Loucy (cell line): ENCODE data around the gene SLAIN2.

Experiments
- H2AFZ ChIP-seq: fragments of 200-600 bp; sonication (generic); 2 replicates; pipeline ENCODE4 v1.6.0; 2016; ENCODE audit warnings: antibody characterized with exemption, mild to moderate bottlenecking, low read length, moderate library complexity
- H3F3A ChIP-seq: fragments of 200-600 bp; 2 replicates; pipeline ENCODE4 v1.6.0; 2016; ENCODE audit warnings: antibody characterized with exemption, low read depth, mild to moderate bottlenecking
- H3K27me3 ChIP-seq: fragments of 200-600 bp; sonication (generic); 2 replicates; pipeline ENCODE4 v1.6.1; 2014; ENCODE audit warnings: low read length, mild to moderate bottlenecking; ENCODE audit not compliant: insufficient read depth, poor library complexity, severe bottlenecking
- H3K36me3 ChIP-seq: fragments of 200-600 bp; sonication (generic); 2 replicates; pipeline ENCODE4 v1.6.1; 2016; ENCODE audit warnings: low read length; ENCODE audit not compliant: insufficient read depth
- H3K4me1 ChIP-seq: fragments of 200-600 bp; sonication (generic); 2 replicates; pipeline ENCODE4 v1.5.1; 2014; ENCODE audit warnings: low read length, mild to moderate bottlenecking; ENCODE audit not compliant: insufficient read depth, poor library complexity, severe bottlenecking
- H3K4me2 ChIP-seq: fragments of 200-600 bp; sonication (generic); 2 replicates; pipeline ENCODE4 v1.6.0; 2014; ENCODE audit warnings: antibody characterized with exemption, low read length, low read depth, mild to moderate bottlenecking; ENCODE audit not compliant: poor library complexity, severe bottlenecking
- H3K4me3 ChIP-seq: fragments of 200-600 bp; sonication (generic); 2 replicates; pipeline ENCODE4 v1.5.1; 2014; ENCODE audit warnings: low read length, mild to moderate bottlenecking, mixed read lengths; ENCODE audit not compliant: poor library complexity, severe bottlenecking
- H3K79me2 ChIP-seq: fragments of 200-600 bp; sonication (generic); 2 replicates; pipeline ENCODE4 v1.6.1; 2014; ENCODE audit warnings: low read length; ENCODE audit not compliant: insufficient read depth
- H3K9ac ChIP-seq: fragments of 200-600 bp; sonication (generic); 2 replicates; pipeline ENCODE4 v1.6.0; 2014; ENCODE audit warnings: mild to moderate bottlenecking, low read depth, low read length, moderate library complexity; ENCODE audit not compliant: poor library complexity, severe bottlenecking
- H3K9me2 ChIP-seq: fragments of 200-600 bp; sonication (generic); replicated peaks from 2 replicates; pipeline ENCODE4 v1.6.1; 2016; ENCODE audit warnings: low read depth, low read length, mixed read lengths
- H3K9me3 ChIP-seq: fragments of 200-600 bp; sonication (generic); 2 replicates; pipeline ENCODE4 v1.6.1; 2014; ENCODE audit warnings: mild to moderate bottlenecking, antibody characterized with exemption, low read length, low read depth; ENCODE audit not compliant: insufficient read depth
- H4K20me1 ChIP-seq: fragments of 200-600 bp; sonication (generic); 2 replicates; pipeline ENCODE4 v1.6.0; 2014; ENCODE audit warnings: antibody characterized with exemption, low read length, mild to moderate bottlenecking; ENCODE audit not compliant: insufficient read depth, poor library complexity, severe bottlenecking
- CTCF ChIP-seq: fragments of 200-600 bp; sonication (generic); conservative IDR thresholded peaks from 2 replicates; pipeline ENCODE4 v1.5.1; 2014; ENCODE audit warnings: mild to moderate bottlenecking, antibody characterized with exemption, low read length
- EZH2phosphoT487 ChIP-seq: fragments of 200-600 bp; IDR thresholded peaks from 2 replicates; pipeline ENCODE4 v1.6.1; 2018; ENCODE audit warnings: antibody characterized with exemption, mild to moderate bottlenecking, moderate library complexity, borderline replicate concordance

The SLAIN2 gene

GRCh38 chr4:48333587-48333986 lies 7.7 kb upstream of the SLAIN2 start:
- H3K27me3 ChIP-seq, result no peaks in the 10 kb centered on the region
- no peak overlapping the region for H3K4me2 ChIP-seq

GRCh38 chr4:48334236-48334635 lies 7.1 kb upstream of the SLAIN2 start:
- Histone ChIP-seq H3K4me2 (no peak overlapping the region), H3K9ac (no peak overlapping the region), H2AFZ (no peak overlapping the region), H3K27me3 (no peaks in the 10 kb centered on the region), H3K9me2 (no peaks in the 10 kb centered on the region), H3K36me3 (no peaks in the 10 kb centered on the region), H3K9me3 (no peaks in the 10 kb centered on the region), H4K20me1 (no peaks in the 10 kb centered on the region), H3K4me1 (peaks cover 3% of the 10 kb centered on the region), H3K79me2 (no peaks in the 10 kb centered on the region), H3K4me3 (no peak overlapping the region), H3F3A (no peaks in the 10 kb centered on the region)
- TF ChIP-seq EZH2phosphoT487, result no peak
- no peak for TF ChIP-seq CTCF

More at GRCh38 chr4:48333587-48333986, 7.7 kb upstream of the SLAIN2 start:
- Histone ChIP-seq H4K20me1 (no peaks in the 10 kb centered on the region), H3K9me2 (no peaks in the 10 kb centered on the region), H3K9ac (no peak overlapping the region), H2AFZ (no peak overlapping the region), H3K36me3 (no peaks in the 10 kb centered on the region), H3K4me3 (no peak overlapping the region), H3F3A (no peaks in the 10 kb centered on the region), H3K79me2 (no peaks in the 10 kb centered on the region), H3K9me3 (no peaks in the 10 kb centered on the region), H3K4me1 (peaks cover 3% of the 10 kb centered on the region)
- TF ChIP-seq CTCF, result no peak
- TF ChIP-seq EZH2phosphoT487, result no peak

GRCh38 chr4:48334900-48335384 lies 6.4 kb upstream of the SLAIN2 start:
- no peak overlapping the region for H2AFZ ChIP-seq
- H3K4me3 ChIP-seq, result no peak overlapping the region
- H3K9me3 ChIP-seq, result no peaks in the 10 kb centered on the region
- H3K4me2 ChIP-seq, result no peak overlapping the region
- H3K27me3 ChIP-seq, result no peaks in the 10 kb centered on the region
- no peaks in the 10 kb centered on the region for H3F3A ChIP-seq
- peaks cover 5% of the 10 kb centered on the region for H3K4me1 ChIP-seq
- no peaks in the 10 kb centered on the region for H3K9me2 ChIP-seq
- no peaks in the 10 kb centered on the region for H4K20me1 ChIP-seq
- no peaks in the 10 kb centered on the region for H3K36me3 ChIP-seq
- TF ChIP-seq EZH2phosphoT487, result no peak
- TF ChIP-seq CTCF, result no peak
- H3K79me2 ChIP-seq, result no peaks in the 10 kb centered on the region
- H3K9ac ChIP-seq, result no peak overlapping the region
